Bronchial epithelial cell (primary cell): Measurements from ENCODE around the gene BCL2L15. TPM values are rescaled to one million over a fixed set of nuclear protein-coding genes. Genes with fewer than 3 reads are reported as not detected.

Source experiments
- DNase-seq: peaks from one replicate; pipeline ENCODE4 v3.0.0-alpha.2; 2010; ENCODE audit warnings: low read depth
- FAIRE-seq: peaks from 2 replicates; lab custom pipeline; 2011; peaks lifted over from hg19 to GRCh38; lab: Jason Lieb, UNC
- H3K27me3 ChIP-seq: 2 replicates; pipeline ENCODE4 v1.5.1; 2011; ENCODE audit warnings: low read length; ENCODE audit not compliant: control insufficient read depth, insufficient read depth
- H3K36me3 ChIP-seq: 2 replicates; pipeline ENCODE4 v1.5.1; 2011; ENCODE audit warnings: low read length; ENCODE audit not compliant: control insufficient read depth, insufficient read depth
- H3K4me3 ChIP-seq: 2 replicates; pipeline ENCODE4 v1.5.1; 2011; ENCODE audit warnings: mild to moderate bottlenecking, low read depth, low read length, control low read depth
- CTCF ChIP-seq: IDR thresholded peaks from 2 replicates; pipeline ENCODE4 v1.5.1; 2011; ENCODE audit warnings: mild to moderate bottlenecking, moderate library complexity, low read length, control low read depth, inconsistent platforms; ENCODE audit not compliant: insufficient read depth, severe bottlenecking
- total RNA-seq: library from RNA; depleted of rRNA; stranded (reverse); fragments of >200 nt; gene quantifications from 2 replicates; pipeline ENCODE4 v1.2.1, GENCODE V29; 2014

Gene BCL2L15
- total RNA-seq, 1 donor from 2014 or later: under 0.01 TPM

GRCh38 chr1:113916974-113917373 lies 29.6 kb upstream of the BCL2L15 start:
- Histone ChIP-seq H3K36me3 (no peaks in the 10 kb centered on the region), H3K4me3 (no peak overlapping the region), H3K27me3 (no peaks in the 10 kb centered on the region)
- no peak for FAIRE-seq
- TF ChIP-seq CTCF: no peak
- DNase-seq: no peak

GRCh38 chr1:113913887-113914664 lies 26.7 kb upstream of the BCL2L15 start:
- Histone ChIP-seq H3K27me3 (no peaks in the 10 kb centered on the region), H3K36me3 (no peaks in the 10 kb centered on the region), H3K4me3 (no peak overlapping the region)
- FAIRE-seq (no peak), DNase-seq (no peak)
- TF ChIP-seq CTCF: no peak

- H3K27me3 ChIP-seq: no peaks in the 10 kb centered on the region
- FAIRE-seq: no peak
- peaks cover 1% of the 10 kb centered on the region for H3K36me3 ChIP-seq
- no peak for DNase-seq
- H3K4me3 ChIP-seq: no peak overlapping the region
- TF ChIP-seq CTCF: no peak
Observed at GRCh38 chr1:113913312-113913668, 25.9 kb upstream of the BCL2L15 start.

- H3K4me3 ChIP-seq: no peak overlapping the region
- peaks cover 2% of the 10 kb centered on the region for H3K36me3 ChIP-seq
- no peak for TF ChIP-seq CTCF
- no peaks in the 10 kb centered on the region for H3K27me3 ChIP-seq
- FAIRE-seq: no peak
- no peak for DNase-seq
Observed at GRCh38 chr1:113912594-113913311, 25.4 kb upstream of the BCL2L15 start.

GRCh38 chr1:113905435-113905861 lies 18.1 kb upstream of the BCL2L15 start:
- no peak for TF ChIP-seq CTCF
- Histone ChIP-seq H3K4me3 (peak overlapping the region; percentile 93), H3K27me3 (no peaks in the 10 kb centered on the region), H3K36me3 (peaks cover 3% of the 10 kb centered on the region)
- FAIRE-seq (no peak), DNase-seq (no peak)
